Heart left ventricle (tissue), 16 donors: ENCODE results near the gene SPAG7. TPM values are rescaled to one million over a fixed set of nuclear protein-coding genes. Genes with fewer than 3 reads are reported as not detected.

Source experiments
- ATAC-seq, 4 donors: fragments of 200-7000 bp; cut with Tn5 transposase; one replicate each; pipeline ENCODE4 v1.9.1; 2020 to 2022; ENCODE audit warnings: moderate library complexity in 4 of 4, mild to moderate bottlenecking in 3 of 4, moderate number of reproducible peaks in 1 of 4
- DNase-seq, 5 donors: peaks; one replicate each; pipeline ENCODE4 v3.0.0-alpha.2; 2020
- H3K27ac ChIP-seq, 12 donors: fragments of 200-600 bp; sonication (generic) in 4 of 12; one replicate each; pipeline versions ENCODE4 v1.5.0 to v1.8.0; 2016 to 2022; ENCODE audit warnings: mild to moderate bottlenecking in 2 of 12
- H3K27me3 ChIP-seq, 9 donors: fragments of 200-600 bp; sonication (generic) in 2 of 9; one replicate each; pipeline versions ENCODE4 v1.5.1 to v1.8.0; 2016 to 2022; ENCODE audit warnings: mild to moderate bottlenecking in 3 of 9
- H3K36me3 ChIP-seq, 9 donors: fragments of 200-600 bp; sonication (generic) in 2 of 9; one replicate each; pipeline versions ENCODE4 v1.5.0 to v1.8.0; 2018 to 2022; ENCODE audit warnings: mild to moderate bottlenecking in 2 of 9
- H3K4me1 ChIP-seq, 12 donors: fragments of 200-600 bp; sonication (generic) in 4 of 12; one replicate each; pipeline versions ENCODE4 v1.5.0 to v1.8.0; 2016 to 2022; ENCODE audit warnings: mild to moderate bottlenecking in 3 of 12
- H3K4me3 ChIP-seq, 12 donors: fragments of 200-600 bp; sonication (generic) in 4 of 12; one replicate each; pipeline versions ENCODE4 v1.5.0 to v1.8.0; 2017 to 2022; ENCODE audit warnings: mild to moderate bottlenecking in 9 of 12, moderate library complexity in 4 of 12
- H3K9me3 ChIP-seq, 12 donors: fragments of 200-600 bp; sonication (generic) in 4 of 12; one replicate each; pipeline versions ENCODE4 v1.5.0 to v1.8.0; 2016 to 2022; ENCODE audit warnings: mild to moderate bottlenecking in 1 of 12
- CTCF ChIP-seq, 12 donors: fragments of 200-600 bp; sonication (generic) in 4 of 12; IDR thresholded peaks; one replicate each; pipeline versions ENCODE4 v1.5.0 to v1.8.0; 2018 to 2022; ENCODE audit warnings: antibody characterized with exemption in 12 of 12, mild to moderate bottlenecking in 5 of 12
- POLR2A ChIP-seq, 2 donors: fragments of 450-650 bp; IDR thresholded peaks; one replicate each; pipeline ENCODE4 v1.6.1; 2017; ENCODE audit warnings: antibody characterized with exemption in 2 of 2, mild to moderate bottlenecking in 2 of 2, moderate library complexity in 2 of 2
- WGBS, 4 donors: extraction: QIAGEN DNeasy Blood & Tissue Kit in 2 of 4; methylation state at CpG; one replicate each; pipeline versions ENCODE4 v1.1.5 to v1.1.7; 2013 to 2018; 5-methylcytosine and 5-hydroxymethylcytosine counted together
- intact Hi-C, 10 donors: fragments of 100-400 bp; cut with DNase I; formaldehyde crosslinking; loops; one replicate each; pipeline versions ENCODE4 v1.11.1 to v1.14.2; 2022
- polyA plus RNA-seq, 2 donors: library from polyadenylated mRNA; stranded (reverse); fragments of 200-250 nt; gene quantifications; one replicate each; pipeline ENCODE4 v1.2.3, GENCODE V29; 2013
- total RNA-seq, 9 donors: library from RNA; depleted of rRNA in 2 of 9; stranded (reverse); fragments of >200 nt in 2 of 9; fragmentation: NEBNext Ultra II Directional in 3 of 9; extraction: Animal tissue kit (Norgen Biotek cat#: 25700) in 3 of 9; gene quantifications; one replicate each; pipeline versions ENCODE4 v1.1.0 to v1.2.4, GENCODE V29; 2016 to 2023
- donor health status: ischemic (EF 13 %, LVEDD 7.1; RV severe dilation, severe dysfunction).
- donor health status: healthy with polysubstance abuse.
- donor health status: DM: no; HTN: yes; CAD: no.
- donor health status: DM: no; HTN: no; CAD: no.
- donor health status: ischemic (EF 25% LVEDD 6.9; RV normal size, moderate dysfunction).
- donor health status: ischemic (EF 25% LVEDD 5.7; RV mildly dilated, moderate dysfunction).
- donor health status: healthy.
- donor health status: DM: yes; HTN: yes; CAD: no.
- donor health status: ischemic (EF 35%, LVEDD 5.7; RV mildly dilated, moderate dysfunction).
- donor health status: nonischemic (EF 11% LVEDD 7.7; RV severe dilation, severe dysfunction).
- donor health status: DM: yes; HTN: yes; CAD: no.
- donor health status: PGD.
- donor health status: ischemic (EF 29% LVEDD 5.4; RV normal size, mild dysfunction).
- donor health status: nonischemic (EF 23%, LVEDD 6.1; RV moderate dilation, normal function).

SPAG7 gene
- total and polyA plus RNA-seq, 11 donors = 88.7 to 192 (median 125) TPM

DNA sequence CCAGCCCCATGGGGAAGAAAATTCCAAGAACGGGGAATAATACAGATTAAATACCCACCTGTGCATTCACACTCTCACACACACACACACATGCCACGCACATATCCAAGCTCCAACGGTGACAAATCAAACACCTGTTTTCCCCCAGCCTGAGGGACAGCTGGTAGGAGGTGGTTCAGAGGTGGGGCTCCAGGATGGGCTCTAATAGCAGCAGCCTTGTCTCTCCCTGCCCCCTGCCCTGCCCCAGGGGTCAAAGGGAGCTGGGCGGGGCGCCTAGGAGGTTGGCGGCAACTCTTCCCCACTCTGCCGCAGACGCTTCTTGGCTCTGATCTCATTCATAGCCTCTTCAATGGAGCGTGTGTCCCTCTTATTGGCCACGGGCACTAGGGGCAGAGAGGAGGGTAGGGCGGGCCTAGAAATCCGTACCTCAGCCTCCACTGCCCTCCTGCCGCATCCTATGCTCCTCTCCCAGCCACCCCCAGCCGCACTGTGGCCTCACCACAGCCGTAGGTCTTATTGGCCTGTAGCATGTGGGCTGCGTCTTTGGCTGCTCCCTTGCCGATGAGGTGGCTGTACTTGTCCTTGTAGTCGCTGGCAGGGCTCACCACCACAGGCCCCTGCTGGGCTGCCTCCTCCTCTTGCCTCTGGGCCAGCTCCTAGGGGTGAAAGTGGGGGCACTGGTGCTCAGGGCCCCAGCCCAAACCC lies 8.2 kb downstream of the SPAG7 start:
- Histone ChIP-seq H3K4me1 (peaks cover 0 to 10% (median 0%) of the 10 kb centered on the region in 12 donors), H3K27me3 (no peaks in the 10 kb centered on the region), H3K4me3 (no peak overlapping the region), H3K9me3 (no peaks in the 10 kb centered on the region), H3K36me3 (peaks cover 3 to 63% (median 39%) of the 10 kb centered on the region in 9 donors), H3K27ac (no peak overlapping the region)
- TF ChIP-seq POLR2A (IDR thresholded peaks at IDR 0.05) (no peak), CTCF (IDR thresholded peaks at IDR 0.05) (no peak)
- WGBS, 4 donors = 82 to 89% (median 85%) methylated on average over 18 of the region's 18 CpGs
- intact Hi-C loops = no loop called here
- ATAC-seq = peak in 1 of 4 donors; percentile 12
- DNase-seq = peak in 1 of 5 donors; percentile 42

GRCh38 chr17:4958102-4958501 lies 9.5 kb downstream of the SPAG7 start:
- Histone ChIP-seq H3K4me3 (no peak overlapping the region), H3K27me3 (no peaks in the 10 kb centered on the region), H3K4me1 (peaks cover 0 to 21% (median 0%) of the 10 kb centered on the region in 12 donors), H3K36me3 (peaks cover 3 to 63% (median 39%) of the 10 kb centered on the region in 9 donors), H3K27ac (peak overlapping the region in 4 of 12 donors; percentile 22 to 32 (median 26)), H3K9me3 (no peaks in the 10 kb centered on the region)
- 45 to 64% (median 57%) methylated on average over 3 of the region's 3 CpGs for WGBS, 4 donors
- intact Hi-C loops = no loop called here
- TF ChIP-seq CTCF (IDR thresholded peaks at IDR 0.05) (no peak), POLR2A (IDR thresholded peaks at IDR 0.05) (no peak)
- DNase-seq (no peak), ATAC-seq (peak in 2 of 4 donors; percentile 7 to 41)

DNA sequence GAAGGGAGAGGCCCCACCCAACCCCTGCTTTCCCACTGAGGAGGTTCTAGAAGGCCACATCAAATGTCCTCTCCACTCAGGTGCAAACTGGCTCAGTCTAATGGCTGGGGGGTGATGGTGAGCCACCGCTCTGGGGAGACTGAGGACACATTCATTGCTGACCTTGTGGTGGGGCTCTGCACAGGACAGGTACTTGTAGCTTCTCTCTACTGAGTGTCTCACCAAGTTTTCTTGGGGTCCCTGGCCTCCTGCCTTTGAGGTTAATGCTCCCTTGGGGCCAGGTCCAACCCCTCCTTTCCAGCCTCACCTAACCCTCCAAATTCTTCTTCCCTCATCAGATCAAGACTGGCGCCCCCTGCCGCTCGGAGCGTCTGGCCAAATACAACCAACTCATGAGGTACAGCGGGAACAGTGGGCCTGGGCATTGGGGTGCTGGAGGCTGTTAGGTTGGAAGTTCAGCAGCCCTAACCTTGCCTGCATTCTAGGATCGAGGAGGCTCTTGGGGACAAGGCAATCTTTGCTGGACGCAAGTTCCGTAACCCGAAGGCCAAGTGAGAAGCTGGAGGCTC lies 11.0 kb downstream of the SPAG7 start:
- H3K27me3 ChIP-seq = no peaks in the 10 kb centered on the region
- no peaks in the 10 kb centered on the region for H3K9me3 ChIP-seq
- H3K4me1 ChIP-seq = peaks cover 0 to 29% (median 0%) of the 10 kb centered on the region in 12 donors
- intact Hi-C loops = no loop called here
- TF ChIP-seq POLR2A (IDR thresholded peaks at IDR 0.05) (no peak), CTCF (IDR thresholded peaks at IDR 0.05) (peak in 7 of 12 donors; percentile 5 to 40 (median 29))
- no peak overlapping the region for H3K27ac ChIP-seq
- H3K36me3 ChIP-seq = peaks cover 3 to 55% (median 39%) of the 10 kb centered on the region in 9 donors
- no peak overlapping the region for H3K4me3 ChIP-seq
- DNase-seq = peak in 2 of 5 donors; percentile 39 to 75
- 78 to 85% (median 80%) methylated on average over 10 of the region's 10 CpGs for WGBS, 4 donors
- ATAC-seq = no peak

DNA sequence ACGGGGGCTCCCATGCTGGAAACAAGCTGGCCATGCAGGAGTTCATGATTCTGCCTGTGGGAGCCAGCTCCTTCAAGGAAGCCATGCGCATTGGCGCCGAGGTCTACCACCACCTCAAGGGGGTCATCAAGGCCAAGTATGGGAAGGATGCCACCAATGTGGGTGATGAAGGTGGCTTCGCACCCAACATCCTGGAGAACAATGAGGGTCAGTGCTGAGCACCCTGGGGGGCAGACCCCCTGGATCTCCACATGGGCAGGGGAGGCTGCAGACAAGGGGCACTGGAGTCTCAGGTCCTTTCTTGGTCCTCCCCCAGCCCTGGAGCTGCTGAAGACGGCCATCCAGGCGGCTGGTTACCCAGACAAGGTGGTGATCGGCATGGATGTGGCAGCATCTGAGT lies 12.5 kb downstream of the SPAG7 start:
- Histone ChIP-seq H3K4me3 (no peak overlapping the region), H3K36me3 (peaks cover 3 to 40% (median 26%) of the 10 kb centered on the region in 9 donors), H3K27ac (no peak overlapping the region), H3K27me3 (no peaks in the 10 kb centered on the region), H3K9me3 (no peaks in the 10 kb centered on the region), H3K4me1 (peaks cover 0 to 42% (median 8%) of the 10 kb centered on the region in 12 donors)
- 80 to 98% (median 96%) methylated on average over 2 to 8 of the region's 8 CpGs for WGBS, 4 donors
- intact Hi-C loops = no loop called here
- ATAC-seq (no peak), DNase-seq (peak in 1 of 5 donors; percentile 56)
- TF ChIP-seq CTCF (IDR thresholded peaks at IDR 0.05) (no peak), POLR2A (IDR thresholded peaks at IDR 0.05) (no peak)
